ENCODE data around the gene NCLN.
"Not testable (repeated sequence)": the region's sequence is repeated elsewhere in the genome, so short reads cannot be mapped to it uniquely, and the experiment has no call there.

NCLN gene

GRCh38 chr19:3198901-3199700 is 13.4 kb downstream of the NCLN start:
- DNase-seq (ENCODE audit: low spot score): no peak

DNA sequence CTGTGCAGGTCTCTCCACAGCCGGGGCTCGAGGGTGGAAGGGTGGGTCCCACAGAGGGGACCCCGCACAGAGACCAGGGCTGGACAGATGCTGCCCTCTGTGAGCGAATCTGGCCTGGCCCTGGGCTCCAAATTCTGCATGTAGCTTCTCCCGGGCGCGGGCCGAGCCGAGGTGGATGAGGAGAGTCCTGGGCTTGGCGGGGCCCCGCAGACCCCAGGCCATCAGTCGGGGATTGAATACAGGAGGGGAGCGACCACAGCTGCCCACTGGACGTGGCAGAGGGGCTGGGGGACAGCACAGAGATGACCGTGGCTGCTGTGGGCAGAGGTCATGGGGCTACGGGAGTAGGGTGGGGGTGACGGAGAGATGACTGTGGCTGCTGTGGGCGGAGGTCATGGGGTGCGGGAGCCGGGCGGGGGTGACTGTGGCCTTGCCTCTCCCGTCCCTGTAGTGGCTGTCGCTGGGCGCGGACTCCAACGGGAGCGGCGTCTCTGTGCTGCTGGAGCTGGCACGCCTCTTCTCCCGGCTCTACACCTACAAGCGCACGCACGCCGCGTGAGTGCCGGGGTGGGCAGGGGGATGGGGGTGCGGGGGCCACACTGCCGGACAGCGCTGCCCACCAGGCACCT is 15.5 kb downstream of the NCLN start:
- no peak for DNase-seq (ENCODE audit: low spot score)

DNA sequence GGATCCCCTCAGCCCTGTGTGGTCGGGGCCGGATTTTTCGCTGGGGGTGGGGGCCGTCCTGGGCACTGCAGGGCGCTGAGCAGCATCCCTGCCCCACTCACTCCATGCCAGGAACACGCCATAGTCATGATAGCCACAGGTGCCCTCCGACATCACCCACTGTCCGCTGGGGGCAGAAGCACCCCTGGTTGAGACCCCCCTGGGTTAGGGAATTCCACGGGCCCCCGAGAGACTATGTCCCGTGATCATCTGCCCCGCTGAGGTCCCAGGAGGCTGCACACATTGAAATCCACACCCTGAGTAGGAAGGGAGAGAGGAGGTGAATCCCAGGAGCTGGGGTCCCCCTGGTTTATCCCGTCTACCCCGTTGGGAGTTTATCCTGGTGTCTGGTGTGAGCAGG is 16.2 kb downstream of the NCLN start:
- no peak for DNase-seq (ENCODE audit: low spot score)

DNA sequence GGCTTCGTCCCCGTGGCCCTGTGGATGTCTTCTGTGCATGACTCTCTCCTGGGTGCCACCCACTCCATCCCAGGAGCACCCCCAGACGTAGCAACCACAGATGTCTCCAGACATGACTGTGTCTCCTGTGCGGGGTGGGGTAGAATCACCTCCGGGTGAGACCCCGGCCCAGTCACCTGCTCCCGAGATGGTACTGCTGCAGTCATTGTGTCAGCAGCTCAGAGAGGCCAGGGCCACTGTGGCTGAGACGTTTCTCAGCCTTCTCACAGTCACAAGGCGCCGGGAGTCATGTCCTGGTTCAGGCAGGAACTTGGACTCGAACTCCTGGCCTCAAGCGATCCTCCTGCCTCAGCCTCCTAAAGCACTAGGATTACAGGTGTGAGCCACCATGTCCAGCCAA is 16.6 kb downstream of the NCLN start:
- DNase-seq (ENCODE audit: low spot score): no peak

DNA sequence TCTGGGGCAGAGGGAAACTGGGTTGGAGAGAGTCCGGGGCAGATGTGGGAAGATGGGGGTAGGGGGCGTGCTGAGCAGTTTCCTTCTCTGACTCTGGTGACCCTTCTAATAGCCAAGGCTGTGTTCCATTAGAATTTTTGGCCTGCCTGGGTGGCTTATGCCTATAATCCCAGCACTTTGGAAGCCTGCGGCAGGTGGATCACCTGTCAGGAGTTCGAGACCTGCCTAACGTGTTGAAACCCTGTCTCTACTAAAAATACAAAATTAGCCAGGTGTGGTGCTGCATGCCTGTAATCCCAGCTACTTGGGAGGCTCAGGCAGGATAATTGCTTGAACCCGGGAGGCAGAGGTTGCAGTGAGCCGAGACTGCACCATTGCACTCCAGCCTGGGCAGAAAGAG is 17.2 kb downstream of the NCLN start:
- DNase-seq (ENCODE audit: low spot score): not testable (repeated sequence)

DNA sequence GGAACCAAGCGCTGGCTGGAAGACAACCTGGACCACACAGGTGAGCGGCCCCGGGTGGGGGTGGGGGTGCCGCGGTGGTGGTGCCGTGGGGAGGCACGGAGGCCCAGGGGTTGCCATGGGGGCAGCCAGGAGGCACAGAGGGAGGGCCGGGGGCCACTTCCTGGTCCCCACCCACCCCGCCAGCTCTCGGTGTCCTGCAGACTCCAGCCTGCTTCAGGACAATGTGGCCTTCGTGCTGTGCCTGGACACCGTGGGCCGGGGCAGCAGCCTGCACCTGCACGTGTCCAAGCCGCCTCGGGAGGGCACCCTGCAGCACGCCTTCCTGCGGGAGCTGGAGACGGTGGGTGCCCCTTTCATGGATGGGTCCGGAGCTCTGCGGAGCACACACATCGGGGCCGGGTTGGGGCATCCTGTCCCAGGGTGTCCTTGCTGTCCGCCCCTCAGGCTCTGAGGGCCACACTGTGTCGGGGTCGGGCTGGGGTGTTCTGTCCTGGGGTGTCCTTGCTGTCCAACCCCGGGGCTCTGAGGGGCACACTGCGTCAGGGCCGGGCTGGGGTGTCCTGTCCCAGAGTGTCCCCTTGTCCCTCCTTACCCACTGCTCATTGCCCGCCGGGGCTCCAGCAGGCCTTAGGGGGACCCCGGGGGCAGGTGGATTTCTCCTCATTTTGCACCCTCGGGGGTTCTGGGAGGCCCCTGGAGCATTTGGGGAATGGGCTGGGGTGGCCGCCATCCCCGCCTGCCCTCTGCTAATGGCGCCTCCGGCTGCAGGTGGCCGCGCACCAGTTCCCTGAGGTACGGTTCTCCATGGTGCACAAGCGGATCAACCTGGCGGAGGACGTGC is 18.3 kb downstream of the NCLN start:
- DNase-seq (ENCODE audit: low spot score): no peak

DNA sequence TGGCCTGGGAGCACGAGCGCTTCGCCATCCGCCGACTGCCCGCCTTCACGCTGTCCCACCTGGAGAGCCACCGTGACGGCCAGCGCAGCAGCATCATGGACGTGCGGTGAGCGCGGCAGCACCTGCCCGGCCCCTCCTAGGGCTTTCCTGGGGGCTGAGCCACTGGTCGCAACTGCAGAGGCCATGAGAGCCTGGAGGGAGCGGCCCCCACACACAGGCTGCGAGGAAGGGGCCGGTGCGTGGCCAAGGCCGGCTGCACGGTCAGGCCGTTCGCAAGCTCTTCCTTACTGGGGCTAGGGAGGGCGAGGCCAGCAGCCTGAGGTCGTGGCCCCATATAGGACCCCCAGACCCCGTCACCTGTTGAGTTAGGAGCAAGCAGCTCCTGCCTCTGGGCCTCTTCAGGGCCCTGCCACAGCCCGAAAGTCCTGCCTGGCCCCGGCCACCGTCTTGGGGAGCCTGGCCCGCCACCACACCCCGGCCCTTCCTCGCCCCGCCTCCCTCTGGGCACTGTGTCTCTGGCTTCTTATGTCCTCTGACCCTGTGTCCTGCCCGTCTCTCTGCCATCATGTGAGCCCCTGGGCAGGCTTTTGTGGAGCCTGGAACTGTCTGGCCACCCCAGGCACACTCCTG is 19.0 kb downstream of the NCLN start:
- DNase-seq (ENCODE audit: low spot score): no peak

DNA sequence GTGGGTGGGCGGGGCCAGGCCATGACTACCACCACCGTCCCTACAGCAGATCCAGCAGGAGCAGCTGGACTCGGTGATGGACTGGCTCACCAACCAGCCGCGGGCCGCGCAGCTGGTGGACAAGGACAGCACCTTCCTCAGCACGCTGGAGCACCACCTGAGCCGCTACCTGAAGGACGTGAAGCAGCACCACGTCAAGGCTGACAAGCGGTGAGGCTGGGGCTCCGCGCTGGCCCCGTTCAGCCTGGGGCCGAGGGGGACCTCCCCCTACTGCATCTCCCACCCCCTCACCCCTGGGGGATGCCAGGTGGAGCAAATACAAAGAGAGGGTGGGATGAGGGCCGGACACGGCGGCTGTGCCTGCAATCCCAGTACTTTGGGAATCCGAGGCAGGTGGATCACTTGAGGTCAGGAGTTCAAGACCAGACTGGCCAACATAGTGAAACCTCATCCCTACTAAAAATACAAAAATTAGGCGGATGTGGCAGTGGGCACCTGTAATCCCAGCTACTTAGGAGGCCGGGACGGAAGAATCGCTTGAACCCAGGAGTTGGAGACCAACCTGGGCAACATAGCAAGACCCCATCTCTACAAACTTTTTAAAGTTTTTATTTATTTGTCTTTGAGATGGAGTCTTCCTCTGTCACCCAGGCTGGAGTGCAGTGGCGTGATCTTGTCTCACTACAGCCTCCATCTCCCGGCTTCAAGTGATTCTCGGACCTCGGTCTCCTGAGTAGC is 20.7 kb downstream of the NCLN start:
- DNase-seq (ENCODE audit: low spot score): no peak

GRCh38 chr19:3207461-3208242 is 21.9 kb downstream of the NCLN start:
- no peak for DNase-seq (ENCODE audit: low spot score)

DNA sequence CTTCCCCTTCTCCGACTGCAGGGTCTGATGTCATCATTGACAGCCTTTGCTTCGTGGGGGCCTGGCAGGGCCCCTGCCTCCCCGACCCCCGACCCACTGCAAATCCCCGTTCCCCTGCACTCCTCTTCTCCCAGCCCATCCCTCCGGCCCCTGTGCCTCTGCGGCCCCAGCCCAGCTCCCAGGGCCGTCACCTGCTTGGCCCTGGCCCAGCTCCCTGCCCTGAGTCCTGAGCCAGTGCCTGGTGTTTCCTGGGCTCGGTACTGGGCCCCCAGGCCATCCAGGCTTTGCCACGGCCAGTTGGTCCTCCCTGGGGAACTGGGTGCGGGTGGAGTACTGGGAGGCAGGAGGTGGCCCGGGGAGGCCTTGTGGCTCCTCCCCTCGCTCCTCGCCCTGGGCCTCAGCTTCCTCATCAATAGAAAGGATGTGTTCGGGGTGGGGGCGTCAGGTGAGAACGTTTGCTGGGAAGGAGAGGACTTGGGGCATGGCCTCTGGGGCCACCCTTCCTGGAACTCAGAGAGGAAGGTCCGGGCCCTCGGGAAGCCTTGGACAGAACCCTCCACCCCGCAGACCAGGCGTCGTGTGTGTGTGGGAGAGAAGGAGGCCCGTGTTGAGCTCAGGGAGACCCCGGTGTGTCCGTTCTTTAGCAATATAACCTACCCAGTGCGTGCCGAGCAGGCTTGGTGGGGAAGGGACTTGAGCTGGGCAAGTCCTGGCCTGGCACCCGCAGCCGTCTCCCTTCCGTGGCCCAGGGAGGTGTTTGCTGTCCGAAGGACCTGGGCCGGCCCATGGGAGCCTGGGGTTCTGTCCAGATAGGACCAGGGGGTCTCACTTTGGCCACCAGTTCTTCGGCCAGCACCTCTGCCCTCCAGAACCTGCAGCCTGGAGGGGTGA is 22.8 kb downstream of the NCLN start:
- DNase-seq (ENCODE audit: low spot score): no peak

DNA sequence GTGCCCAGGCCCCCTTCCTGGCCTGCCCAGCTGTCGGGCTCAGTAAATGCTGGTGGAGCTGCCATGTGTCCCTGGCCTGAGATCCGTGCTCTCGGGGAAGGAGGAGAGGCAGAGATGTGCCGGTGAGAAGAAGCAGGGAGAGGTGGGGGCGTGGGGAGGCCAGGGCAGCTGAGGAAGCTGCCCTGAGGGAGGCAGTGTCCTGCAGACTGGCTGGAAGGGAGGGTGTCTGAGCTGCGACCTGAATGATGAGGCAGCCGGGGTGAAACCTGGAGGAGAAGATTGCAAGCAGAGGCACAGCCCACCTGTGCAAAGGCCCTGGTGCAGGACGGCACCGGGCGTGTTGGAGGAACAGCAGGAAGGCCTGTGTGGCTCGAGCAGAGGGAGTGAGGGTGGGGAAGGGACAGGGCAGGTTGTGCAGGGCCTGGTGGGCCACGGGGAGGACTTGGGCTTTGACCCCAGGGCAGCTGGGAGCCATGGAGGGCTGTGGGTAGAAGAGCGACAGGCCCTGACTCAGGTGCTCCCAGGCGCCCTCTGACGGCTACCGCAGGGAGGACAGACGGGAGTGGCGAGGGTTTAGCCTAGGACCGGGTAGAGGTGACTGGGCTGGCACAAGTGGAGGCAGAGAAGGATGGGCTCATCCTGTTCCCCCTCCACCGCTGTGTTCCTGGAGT is 24.8 kb downstream of the NCLN start:
- DNase-seq (ENCODE audit: low spot score): peak; percentile 74

DNA sequence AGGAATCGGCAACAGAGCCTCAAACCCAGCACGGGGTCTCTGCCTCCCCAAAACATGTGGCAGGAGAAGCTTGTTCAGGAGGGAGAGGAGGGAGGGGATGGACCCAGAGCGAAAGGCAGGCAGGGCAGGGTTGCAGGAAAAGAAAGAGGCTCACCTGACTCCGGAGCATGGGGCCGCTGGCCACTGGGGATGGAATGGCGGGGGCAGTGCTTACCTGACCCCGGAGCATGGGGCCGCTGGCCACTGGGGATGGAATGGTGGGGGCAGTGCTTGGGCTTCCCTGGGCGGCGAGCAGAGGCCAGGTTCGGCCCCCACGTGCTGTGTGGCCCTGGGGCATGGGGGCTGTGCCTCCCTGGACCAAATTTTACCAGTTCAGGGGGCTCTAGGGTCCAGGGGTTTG is 25.5 kb downstream of the NCLN start:
- no peak for DNase-seq (ENCODE audit: low spot score)

DNA sequence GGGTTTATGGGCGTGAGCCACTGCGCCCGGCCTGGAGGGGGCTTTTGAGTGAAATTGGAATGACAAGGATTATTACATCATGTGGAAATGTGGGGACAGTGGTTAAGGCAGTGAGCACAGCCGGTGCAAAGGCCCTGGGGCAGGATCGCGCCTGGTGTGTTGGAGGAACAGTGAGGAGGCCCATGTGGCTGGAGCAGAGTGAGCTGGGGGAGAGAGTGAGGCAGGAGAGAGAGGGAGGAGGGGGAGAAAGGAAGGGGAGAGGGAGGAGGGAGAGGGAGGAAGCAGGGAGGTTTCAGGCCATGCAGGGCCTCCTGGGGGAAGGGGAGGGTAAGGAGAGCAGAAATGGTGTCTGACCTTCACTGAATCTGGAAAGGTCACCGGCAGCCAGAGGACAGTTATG is 27.4 kb downstream of the NCLN start:
- DNase-seq (ENCODE audit: low spot score): no peak

DNA sequence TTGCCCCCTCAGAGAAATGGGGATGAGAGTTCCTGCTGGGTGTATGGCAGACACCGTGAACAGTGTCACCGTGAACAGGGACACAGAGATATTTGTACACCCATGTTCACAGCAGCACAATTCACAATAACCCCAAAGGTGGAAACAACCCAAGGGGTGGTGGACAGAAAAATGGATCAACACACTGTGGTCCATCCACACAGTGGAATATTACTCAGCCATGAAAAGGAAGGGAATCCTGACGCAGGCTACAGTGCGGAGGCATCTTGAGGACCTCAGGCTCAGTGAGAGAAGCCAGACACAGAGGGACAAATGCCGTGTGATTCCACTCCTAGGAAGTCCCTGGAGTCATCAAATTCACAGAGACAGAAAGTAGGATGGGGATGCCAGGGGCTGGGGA is 31.1 kb downstream of the NCLN start:
- DNase-seq (ENCODE audit: low spot score): no peak

- no peak for DNase-seq (ENCODE audit: low spot score)
Measured at GRCh38 chr19:3220576-3220975, 34.8 kb downstream of the NCLN start.

- not testable (repeated sequence) for DNase-seq (ENCODE audit: low spot score)
Measured at GRCh38 chr19:3221576-3221975, 35.8 kb downstream of the NCLN start.

DNA sequence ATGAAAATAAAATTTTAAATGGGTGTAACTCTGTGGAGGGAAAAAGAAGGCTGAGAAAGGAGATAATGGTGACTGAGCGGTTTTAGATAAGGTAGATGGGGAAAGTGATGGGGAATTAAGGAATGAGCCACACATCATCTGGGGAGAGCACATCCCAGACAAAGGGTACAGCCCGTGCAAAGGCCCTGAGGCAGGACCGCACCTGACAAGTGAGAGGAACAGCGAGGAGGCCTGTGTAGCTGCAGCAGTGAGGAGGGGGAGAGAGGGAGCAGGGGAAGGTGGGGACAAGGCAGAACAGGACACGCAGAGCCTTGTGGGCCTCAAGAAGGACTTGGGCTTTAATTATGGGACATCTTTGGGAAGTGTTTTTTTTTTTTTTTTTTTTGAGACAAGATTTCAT is 37.0 kb downstream of the NCLN start:
- no peak for DNase-seq (ENCODE audit: low spot score)

- DNase-seq (ENCODE audit: low spot score): peak; percentile 64
Measured at GRCh38 chr19:3224346-3225168, 38.8 kb downstream of the NCLN start, which contains the start of gene CELF5. Gene CELF5 (plus strand): TSS chr19:3224661. CDS start chr19:3224740, 79 bp downstream.

Data from NAMALWA (cell line).